ENCODE results near the gene BRCC3.

The BRCC3 gene

DNA sequence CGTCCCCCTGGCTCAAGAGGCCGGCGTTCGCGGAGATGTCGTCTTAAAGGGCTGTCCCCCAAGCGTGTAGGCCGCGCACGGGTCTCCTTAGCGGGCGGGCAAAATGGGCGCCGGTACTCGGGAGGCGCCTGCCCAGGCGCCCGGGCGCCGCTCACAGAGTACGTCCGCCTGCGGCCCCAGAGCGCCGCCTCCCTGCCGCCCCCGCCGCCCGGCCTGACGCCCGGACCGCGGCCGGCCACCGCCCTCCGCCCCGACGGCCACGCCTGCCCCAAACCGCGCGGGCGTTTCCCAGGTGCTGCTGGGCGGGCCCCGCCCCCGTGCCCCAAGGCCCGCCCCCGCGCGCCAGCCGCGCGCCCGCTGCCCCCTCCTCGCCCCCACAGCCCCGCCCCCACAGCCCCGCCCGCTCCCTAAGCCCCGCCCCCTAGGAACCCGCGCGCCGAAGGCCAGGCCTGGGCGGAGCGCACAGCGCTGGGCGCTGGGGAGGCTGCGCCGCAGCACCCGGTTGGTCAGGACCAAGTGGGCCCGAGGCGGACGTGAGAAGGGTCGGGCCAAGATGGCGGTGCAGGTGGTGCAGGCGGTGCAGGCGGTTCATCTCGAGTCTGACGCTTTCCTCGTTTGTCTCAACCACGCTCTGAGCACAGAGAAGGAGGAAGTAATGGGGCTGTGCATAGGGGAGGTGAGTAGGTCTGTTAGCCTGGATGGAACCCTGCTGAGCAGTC, at the start of gene BRCC3, which contains the start of the genes CMC4 and MTCP1:
TSS of gene BRCC3 (plus strand) at position 534 of the 719 bp plus-strand sequence. CDS start at position 554, 20 bp downstream.
TSS of gene CMC4 (minus strand) at position 162 of the 719 bp plus-strand sequence. CDS start 7,113 bp downstream, outside the sequence.
TSS of gene MTCP1 (minus strand) at position 162 of the 719 bp plus-strand sequence. CDS start 5,126 bp downstream, outside the sequence.
- DNase-seq = peak; percentile 41 to 68 (median 52)

DNA sequence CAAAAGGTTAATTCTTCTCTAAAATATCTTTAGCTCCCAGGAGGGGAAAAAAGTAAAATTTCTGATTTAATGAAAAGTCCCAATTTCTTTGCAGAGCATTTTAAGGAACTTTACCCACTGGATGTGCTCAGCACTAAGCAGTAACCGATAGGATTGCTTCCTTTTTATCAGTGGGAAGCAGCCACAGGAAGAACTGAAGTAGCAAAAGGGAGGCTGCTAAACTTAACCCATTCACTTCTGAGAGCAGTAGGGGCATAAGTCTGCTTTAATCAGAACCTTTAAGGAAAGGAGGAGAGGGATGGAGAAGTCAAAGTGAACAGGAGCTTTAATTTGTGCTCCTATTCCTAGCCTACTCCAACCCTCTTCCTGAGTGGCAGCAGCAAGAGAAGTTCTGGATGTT, 48.7 kb upstream of the BRCC3 start, which contains the start of gene F8:
TSS of gene F8 (minus strand) at position 139 of the 400 bp plus-strand sequence. CDS start 171 bp downstream, outside the sequence.
- DNase-seq = no peak

DNA sequence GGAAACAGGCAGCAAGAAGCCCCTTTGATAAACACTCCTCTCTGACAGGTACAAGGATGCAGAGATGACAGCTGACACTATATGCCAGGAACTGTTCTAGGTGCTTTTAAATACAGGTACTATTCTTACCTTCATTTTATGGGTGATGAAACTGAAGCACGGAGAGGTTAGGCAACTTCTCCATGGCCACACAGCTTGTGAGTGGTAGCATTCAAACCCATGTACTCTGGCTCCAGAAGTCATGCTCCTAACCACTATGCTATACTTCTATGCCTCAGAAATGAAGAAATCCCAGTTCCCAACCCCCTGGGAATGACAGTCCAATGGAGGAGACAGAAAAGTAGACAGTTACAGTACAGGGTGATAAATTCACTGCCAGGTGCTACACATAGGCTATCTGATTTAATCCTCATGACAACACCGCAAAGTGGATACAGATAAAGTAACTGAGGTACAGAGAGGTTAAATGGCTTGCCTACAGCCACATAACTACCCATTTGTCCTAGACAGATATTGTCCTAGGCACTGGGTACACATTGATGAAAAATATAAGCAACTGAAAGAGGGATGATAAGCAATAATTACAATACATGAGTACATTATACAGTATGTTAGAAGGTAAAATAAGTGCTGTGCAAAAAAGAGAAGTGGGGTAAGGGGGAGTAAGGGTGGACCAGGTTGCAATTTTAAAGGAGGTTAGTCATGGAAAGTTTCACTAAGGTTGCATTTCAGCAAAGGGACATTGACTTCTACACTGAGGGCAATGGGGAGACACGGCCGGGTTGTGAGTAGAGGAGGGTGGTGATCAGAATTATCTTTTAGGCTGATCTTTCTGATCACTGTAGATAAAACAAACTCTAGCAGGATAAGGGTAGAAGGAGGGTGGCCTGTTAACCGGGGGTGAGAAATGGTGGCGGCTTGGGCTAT, 47.1 kb upstream of the BRCC3 start:
- DNase-seq = no peak

DNA sequence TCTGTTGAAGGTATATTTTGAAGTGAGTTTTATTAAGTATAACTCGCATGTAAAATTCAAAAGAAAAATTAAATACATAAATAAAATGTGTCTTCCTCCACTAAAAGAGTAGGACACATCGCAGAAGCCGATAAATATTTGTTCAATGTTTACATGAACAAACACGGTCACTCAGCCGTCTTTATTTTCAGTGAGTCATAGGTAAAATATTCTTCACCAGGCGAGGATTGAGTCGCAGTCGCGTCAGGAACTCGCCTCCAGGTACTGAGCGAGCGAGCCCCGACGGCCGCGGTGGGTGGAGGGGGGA, 44.9 kb upstream of the BRCC3 start:
- no peak for DNase-seq

DNA sequence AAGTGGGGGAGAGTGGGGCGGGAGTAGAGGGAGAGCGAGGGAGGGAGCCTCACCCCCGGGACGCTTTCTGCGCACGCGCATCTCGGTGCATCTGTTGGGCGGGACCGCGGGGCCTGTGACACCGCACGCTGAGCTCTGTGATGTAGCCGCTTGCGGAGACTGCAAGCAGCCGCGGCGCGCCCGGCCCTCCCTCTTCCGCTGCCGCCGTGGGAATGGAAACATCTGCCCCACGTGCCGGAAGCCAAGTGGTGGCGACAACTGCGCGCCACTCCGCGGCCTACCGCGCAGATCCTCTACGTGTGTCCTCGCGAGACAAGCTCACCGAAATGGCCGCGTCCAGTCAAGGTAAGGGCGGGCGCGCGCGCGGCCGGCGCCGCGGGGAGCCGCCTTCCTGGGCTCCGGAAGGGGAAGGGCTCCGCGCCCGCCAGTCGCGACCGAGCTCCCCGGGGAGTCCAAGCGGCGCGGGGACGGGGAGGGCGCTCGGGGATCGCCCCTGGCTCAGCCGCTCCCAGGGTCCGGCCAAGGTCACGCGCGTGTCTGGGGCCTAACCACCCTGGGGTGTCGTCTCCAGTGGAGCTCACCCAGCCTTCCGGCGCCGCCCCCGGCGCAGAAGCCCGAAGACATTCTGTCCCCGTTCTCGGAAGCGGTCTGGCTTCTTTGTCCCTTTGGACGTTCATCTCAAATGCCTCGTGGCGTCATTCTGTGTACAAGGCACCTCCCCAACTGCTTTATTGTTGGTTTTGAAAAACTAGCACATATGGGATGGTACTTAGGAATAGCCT, 44.4 kb upstream of the BRCC3 start, which contains the start of gene FUNDC2:
TSS of gene FUNDC2 (plus strand) at position 118 of the 782 bp plus-strand sequence. CDS start at position 213, 95 bp downstream.
- peak; percentile 68 to 91 (median 84) for DNase-seq

DNA sequence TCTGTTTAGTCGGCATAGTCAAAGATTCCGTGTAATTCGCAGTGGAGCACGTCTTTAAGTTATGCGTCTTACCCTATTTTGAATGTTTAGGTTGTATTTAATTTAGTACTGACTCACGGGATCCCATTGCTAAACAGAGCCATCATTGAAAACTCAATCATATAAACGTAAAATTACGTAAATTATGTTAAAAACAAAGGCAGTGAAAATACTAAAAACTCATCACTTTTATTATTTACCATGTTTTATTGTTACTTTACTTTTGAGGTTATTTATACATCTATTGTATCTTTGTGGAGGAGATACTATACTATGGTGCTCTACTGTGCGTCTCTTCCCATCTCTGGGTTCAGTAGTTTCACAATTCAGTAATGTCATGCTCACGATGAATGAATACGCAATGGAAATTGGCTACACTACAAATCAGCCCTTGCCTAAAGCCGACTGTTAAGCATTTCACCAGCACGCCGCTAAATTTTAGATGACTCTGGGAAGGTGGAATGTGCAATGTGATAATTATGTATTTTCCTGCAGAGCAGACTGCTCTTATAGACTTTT, 43.7 kb upstream of the BRCC3 start:
- no peak for DNase-seq

DNA sequence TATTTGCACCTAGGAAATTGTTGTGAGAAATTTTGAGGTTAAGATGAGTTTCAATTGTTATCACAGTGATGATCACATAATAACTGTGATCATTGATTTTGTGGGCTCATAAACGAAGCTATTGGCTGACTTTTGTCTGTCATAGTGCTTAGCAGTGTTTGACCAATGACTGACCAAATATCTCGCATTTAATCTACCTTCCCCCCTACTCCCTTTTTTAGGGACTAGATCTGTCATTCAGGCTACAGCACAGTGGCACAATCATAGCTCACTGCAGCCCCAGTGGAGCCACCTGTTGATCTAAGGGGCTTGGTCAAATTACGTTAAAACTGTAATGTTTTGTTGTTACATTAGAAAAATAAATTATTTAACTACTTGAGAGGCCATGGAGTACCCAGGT, 43.2 kb upstream of the BRCC3 start:
- DNase-seq = no peak

DNA sequence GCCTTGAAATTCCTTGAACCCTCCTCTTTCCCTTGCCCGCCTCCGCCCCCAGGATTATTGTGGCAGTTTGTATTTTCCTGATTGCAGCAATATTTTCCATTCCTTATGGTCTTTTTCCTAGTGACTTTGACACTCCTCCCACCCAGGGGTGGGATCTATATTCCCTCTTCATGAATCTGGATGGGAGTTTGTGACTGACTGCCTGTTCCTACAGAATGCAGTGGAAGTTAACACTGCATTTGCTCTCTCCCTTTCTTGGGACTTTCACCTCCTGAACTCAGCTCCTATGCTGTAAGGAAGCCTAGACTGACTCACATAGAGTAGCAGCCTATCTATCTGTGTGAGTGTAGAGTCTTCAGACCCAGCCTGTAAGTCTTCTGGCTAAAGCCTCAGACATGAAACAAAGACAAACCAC, 42.4 kb upstream of the BRCC3 start:
- DNase-seq = no peak

DNA sequence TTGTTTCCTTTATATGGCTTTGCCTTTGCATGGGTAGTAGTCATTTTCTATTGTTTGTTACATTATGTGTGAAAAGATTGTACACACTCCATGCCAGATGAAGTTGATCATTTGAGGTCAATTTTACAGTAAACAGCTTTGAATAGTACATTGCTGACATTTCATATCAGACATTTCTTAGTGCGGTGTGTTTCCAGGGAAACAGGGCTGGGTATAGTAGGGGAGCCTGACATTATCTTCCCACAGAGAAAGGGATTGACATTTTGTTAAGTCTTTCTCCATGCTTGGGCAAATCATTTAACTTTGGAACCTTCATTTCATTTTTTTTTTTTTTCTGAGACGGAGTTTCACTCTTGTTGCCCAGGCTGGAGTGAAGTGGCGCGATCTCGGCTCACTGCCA, 39.7 kb upstream of the BRCC3 start:
- no peak for DNase-seq

DNA sequence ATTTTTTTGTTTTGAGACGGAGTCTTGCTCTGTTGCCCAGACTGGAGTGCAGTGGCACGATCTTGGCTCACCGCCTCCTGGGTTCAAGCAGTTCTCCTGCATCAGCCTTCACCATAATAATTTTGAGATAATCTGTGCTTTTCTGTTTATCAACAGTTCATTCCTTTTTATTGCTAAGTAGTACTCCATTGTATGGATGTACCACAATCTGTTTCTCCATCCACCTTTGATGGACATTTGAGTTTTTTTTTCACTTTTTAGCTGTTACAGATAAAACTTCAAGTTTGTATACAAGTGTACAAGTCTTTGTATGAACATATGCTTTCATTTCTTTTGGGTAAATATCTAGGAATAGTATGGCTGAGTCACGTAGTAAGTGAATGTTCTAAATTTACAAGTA, 35.6 kb upstream of the BRCC3 start:
- DNase-seq = no peak

DNA sequence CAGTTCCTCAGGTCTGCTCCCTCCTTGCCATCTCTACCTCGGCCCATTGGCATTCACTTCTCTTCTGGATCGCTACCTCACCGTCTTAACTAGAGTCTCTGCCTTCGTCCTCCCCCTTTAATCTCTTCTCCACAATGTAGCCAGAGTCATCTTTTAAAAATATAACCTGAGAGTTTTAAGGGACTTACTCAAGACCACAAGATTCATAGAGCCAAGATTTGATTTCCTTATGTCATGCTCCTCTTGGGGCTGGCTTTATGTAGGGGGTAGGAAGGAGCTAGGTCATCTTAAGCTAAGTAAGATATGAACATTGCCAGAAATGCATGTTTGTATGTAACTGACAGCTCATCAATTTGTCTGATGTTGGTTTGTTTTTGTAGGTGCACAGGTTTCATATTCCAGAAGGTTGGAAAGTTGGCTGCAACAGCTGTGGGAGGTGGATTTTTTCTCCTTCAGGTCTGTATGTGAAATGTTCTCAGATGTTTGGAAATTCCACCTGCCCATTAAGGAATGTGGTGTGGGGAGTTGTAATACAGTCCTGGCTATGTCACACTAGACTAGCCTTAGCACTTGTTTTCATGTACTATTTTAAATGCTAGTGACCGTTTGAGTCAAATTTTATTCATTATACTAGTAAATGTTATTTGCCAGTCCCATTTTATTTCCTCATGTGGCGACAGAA, 25.0 kb upstream of the BRCC3 start:
- no peak for DNase-seq

DNA sequence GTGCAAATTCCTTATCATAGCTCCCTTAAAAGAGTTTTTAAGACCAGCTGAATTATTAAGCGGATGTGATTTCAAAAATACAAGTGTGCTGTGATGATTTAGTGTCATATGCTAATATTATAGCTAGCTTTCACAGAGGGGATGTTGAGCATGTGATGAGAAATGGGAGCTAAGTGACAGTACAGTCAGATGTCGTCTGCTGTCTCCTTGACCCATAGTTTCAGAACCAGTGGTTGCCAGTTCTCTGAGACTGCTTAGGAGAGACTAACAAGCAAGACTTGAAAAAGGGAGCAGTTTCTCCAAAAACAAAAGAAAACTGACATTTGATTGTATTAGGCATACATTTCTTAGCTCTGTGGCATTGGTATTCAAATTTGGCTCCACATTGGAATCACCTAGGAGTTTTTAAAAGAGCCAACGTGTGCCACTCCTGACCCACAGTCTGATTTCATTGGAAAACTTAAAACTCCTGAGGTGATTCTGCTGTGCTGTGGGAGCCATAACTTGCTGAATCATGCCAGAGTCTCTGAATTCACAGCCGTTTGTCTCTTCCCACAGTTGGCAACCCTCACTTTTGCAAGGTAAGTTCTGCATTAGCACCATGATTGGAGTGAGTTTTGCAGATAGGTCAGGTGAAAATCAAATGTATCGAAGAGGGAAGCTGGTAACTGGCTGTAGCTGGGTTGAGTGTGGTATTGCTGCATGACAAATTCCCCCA, 24.3 kb upstream of the BRCC3 start:
- no peak for DNase-seq

DNA sequence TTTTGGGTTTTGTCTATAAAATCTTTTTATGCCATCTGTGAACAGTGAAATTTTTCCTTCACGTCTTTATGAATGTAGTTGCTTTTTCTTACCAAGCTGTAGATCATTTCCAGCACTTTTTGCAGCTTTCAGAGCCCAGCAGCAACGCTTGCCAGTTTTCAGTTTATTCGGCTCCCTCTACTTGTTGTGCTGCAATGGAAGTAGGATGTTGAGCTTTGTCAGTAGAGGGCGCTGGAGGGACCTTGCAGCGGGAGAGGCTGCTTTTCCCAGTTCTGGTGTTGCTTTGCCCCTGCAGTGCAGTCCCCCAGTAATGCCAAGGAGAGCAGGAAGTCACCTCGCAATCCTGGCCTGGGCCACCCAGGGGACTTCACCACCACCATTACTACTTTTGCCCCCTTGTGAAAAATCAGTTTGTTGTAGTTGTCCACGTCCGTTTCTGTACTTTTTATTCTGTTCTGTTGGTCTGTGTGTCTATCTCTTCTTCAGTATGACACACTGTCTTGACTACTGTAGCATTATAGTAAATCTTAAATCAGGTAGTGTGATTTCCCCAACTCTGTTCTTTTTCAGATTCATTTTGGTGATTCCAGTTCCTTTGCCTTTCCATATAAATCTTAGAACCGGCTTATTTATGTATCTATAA, 22.2 kb upstream of the BRCC3 start:
- peak in 2 of 4 experiments; percentile 4 to 13 for DNase-seq

DNA sequence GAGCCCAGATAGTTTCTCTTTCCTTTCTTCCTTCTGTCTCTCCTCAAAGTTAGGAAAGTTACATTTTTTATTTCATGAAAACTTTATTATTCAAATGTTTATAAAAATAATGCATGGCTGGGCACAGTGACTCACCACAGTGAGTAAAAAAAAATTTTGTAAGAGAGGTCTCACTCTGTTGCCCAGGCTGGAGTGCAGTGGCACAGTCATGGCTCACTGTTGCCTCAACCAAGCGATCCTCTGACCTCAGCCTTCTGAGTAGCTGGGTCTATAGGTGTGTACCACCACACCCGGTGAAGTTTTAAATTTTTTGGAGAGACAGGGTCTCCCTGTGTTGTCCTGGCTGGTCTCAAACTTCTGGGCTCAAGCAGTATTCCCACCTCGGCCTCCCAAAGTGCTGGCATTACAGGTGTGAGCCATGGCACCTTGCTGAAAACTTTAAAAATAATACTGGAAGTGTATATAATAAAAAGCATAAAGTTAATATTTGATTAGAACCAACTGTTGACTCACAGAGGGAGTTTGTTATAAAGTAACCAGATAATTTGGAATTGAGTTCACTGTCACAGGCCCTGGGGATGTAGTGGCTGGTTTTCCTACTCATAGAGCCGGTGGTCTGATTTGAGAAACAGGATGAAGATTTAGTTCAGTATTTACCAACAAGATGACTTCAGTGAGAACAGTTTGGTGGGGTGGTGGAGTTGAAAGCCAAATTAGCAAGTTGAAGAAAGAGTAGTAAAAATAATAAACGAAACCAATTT, 18.4 kb upstream of the BRCC3 start:
- no peak for DNase-seq

DNA sequence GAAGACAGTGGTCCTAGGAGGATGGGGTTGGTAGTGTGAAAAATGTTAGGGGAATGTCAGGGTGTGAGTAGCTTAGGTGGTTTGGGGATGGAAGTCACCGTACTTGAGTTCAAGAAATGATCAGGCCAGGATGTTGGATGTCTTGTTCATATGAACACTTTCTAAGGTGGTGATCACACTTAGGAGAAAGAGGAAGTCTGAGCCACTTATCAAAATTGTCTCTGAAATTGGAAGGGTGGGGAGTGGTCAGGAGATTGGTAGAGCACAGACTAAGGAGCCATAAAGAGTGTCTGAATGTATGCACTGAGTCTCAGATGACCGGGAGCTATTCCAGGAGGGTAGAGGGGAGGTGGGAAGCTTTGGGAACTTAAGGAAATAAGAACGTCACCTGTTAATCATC, 17.7 kb upstream of the BRCC3 start:
- no peak for DNase-seq

DNA sequence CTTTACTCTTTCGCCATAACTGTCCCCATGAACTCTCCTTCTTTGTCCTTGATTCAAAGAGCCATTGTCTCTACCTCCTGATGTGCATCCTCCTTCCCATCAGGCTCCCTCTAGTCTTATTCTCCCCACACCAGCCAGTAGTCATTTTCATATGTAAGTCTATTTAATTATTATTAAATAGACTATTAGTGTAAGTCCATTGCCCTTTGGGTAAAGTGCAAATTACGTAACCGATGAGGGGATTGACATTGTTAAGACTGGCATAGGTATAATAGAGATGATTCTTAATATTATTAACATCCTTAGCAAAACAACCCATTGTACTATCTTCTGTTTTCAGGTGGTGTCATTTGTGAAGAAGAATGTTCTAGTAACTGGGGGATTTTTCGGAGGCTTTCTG, 17.1 kb upstream of the BRCC3 start:
- DNase-seq = no peak

DNA sequence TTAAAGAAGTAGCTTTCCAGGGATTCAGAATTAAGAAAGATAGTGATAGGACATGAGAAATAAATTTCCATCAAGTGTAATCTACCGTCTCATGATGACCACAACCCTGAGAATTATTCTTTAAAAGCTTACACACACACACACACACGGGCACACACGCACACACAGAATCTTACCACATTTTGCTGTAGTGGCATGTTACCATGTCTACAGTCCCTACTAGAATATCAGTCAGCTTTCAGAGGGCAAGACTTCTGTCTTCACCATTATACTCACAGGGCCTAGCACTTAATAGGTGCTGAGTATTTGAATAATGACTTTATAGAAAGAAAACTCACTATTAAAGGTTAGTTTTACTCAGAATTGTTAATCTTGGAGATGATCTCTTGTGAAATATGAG, 15.8 kb upstream of the BRCC3 start:
- no peak for DNase-seq

DNA sequence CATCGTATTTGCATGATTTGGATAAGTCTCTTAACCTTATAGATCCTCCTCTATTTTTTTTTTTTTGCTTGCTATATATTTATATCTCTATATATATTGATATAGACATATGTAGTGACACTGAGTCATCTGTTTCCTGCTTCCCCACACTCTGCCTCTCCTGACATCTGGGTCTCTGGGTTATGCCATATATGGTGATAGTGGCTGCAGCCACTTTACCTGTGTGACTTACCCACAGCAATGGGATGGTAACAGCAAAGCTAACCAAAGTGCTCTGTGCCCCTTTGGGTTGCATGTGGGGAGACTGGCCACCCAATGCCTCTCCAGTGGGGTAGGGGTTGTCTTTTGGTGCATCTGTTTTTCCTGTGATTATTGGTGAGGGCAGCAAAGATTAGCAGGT, 14.8 kb upstream of the BRCC3 start:
- DNase-seq = no peak

DNA sequence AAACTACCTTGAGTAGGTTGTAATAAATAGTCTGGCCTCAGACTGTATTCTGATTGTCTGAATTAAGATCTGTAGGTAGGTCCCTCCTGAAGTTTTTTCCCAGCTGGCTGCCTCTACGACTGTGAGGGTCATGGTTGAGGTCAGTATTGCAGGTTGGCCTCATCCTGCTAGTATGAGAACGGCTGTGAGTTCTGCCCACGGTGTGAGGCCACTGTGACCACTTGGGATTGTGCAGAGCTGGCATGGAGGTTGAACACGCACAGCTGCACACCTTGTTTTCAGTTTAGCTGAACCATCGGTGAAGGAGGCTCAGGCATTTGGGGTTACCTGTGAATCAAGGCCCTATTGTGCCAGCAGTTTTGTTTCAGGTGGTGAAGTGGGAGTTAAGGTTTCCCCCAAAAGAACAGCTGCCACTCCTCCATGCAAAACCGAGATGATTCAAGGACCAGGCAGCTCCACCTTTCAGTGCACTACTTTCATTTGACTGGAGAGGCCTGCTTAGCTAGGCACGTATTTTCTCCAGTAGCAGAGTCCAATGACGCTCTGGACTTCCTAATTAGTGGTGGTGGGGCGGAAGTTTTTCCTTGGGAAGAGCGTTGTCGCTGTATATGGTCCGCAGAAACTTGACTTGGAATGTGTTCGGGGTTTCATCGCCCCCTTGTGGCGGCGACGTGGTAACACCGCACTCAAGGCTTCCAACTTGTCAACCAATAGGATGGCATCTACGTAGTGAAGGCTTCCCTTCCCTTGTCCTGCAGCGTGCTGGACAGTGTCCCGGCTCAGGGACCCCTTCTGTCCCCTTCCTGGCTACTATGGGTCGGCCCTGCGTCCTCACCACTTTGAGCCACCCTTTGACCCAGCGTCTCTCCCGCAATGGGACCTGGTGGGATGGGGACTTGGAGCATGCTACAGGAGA, 14.2 kb upstream of the BRCC3 start:
- peak in 2 of 4 experiments; percentile 3 to 29 for DNase-seq
